PC-9 (cell line): ENCODE measurements around the gene NTSR2.

ENCODE experiments used
- CTCF ChIP-seq: fragments of 200-600 bp; sonication (generic); conservative IDR thresholded peaks from 2 replicates; pipeline ENCODE4 v1.6.1; 2017; ENCODE audit warnings: mixed run types, antibody characterized with exemption, mild to moderate bottlenecking, moderate library complexity
- EZH2 ChIP-seq: fragments of 200-600 bp; sonication (generic); IDR thresholded peaks from 2 replicates; pipeline ENCODE4 v1.8.0; 2017; ENCODE audit warnings: antibody characterized with exemption, low read depth

- TF ChIP-seq CTCF (no peak), EZH2 (no peak)
Measured at GRCh38 chr2:11613297-11613696, 56.7 kb downstream of the NTSR2 start.
